Stomach (tissue), 4 donors: ENCODE results near the gene TAS1R2.

ENCODE experiments used
- EP300 ChIP-seq: sonication (generic); formaldehyde crosslinking; IDR thresholded peaks from one replicate; pipeline ENCODE4 v1.6.1; 2017; ENCODE audit warnings: antibody characterized with exemption
- POLR2A ChIP-seq, 4 donors: fragments of 450-650 bp; IDR thresholded peaks; one replicate each; pipeline ENCODE4 v1.6.1; 2016; ENCODE audit warnings: antibody characterized with exemption in 4 of 4, control low read depth in 2 of 4, mild to moderate bottlenecking in 1 of 4, moderate library complexity in 1 of 4
- TF ChIP-seq, protein P1 (sequence below), 7 experiments: fragments of 450-650 bp in 4 of 7; fragments of 200-600 bp in 3 of 7; sonication (generic) in 3 of 7; IDR thresholded peaks; one replicate each; pipeline ENCODE4 v1.5.1; 2016 to 2019; ENCODE audit warnings: antibody characterized with exemption in 7 of 7, control low read depth in 2 of 7, mild to moderate bottlenecking in 1 of 7

- TF ChIP-seq, protein P1, sequence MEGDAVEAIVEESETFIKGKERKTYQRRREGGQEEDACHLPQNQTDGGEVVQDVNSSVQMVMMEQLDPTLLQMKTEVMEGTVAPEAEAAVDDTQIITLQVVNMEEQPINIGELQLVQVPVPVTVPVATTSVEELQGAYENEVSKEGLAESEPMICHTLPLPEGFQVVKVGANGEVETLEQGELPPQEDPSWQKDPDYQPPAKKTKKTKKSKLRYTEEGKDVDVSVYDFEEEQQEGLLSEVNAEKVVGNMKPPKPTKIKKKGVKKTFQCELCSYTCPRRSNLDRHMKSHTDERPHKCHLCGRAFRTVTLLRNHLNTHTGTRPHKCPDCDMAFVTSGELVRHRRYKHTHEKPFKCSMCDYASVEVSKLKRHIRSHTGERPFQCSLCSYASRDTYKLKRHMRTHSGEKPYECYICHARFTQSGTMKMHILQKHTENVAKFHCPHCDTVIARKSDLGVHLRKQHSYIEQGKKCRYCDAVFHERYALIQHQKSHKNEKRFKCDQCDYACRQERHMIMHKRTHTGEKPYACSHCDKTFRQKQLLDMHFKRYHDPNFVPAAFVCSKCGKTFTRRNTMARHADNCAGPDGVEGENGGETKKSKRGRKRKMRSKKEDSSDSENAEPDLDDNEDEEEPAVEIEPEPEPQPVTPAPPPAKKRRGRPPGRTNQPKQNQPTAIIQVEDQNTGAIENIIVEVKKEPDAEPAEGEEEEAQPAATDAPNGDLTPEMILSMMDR (IDR thresholded peaks at IDR 0.05): no peak
- TF ChIP-seq EP300: no peak
- no peak for TF ChIP-seq POLR2A (IDR thresholded peaks at IDR 0.05)
These were observed 40.9 kb upstream of the TAS1R2 start for GRCh38 chr1:18900303-18900841.
